Measurements from ENCODE around the gene CFAP161.

The CFAP161 gene

GRCh38 chr15:81146466-81146865 is 12.4 kb downstream of the CFAP161 start:
- no peaks in the 10 kb centered on the region for H4K20me1 ChIP-seq (ENCODE audit: insufficient read depth, low read length)

GRCh38 chr15:81151389-81151788 is 17.3 kb downstream of the CFAP161 start:
- no peak overlapping the region for H3K4me3 ChIP-seq (ENCODE audit: low read depth, low read length, poor library complexity, severe bottlenecking)
- H2AFZ ChIP-seq (ENCODE audit: low read length) = no peak overlapping the region
- no peaks in the 10 kb centered on the region for H4K20me1 ChIP-seq (ENCODE audit: insufficient read depth, low read length)
- no peak overlapping the region for H3K27ac ChIP-seq (ENCODE audit: low read depth, low read length, poor library complexity, severe bottlenecking)
- no peaks in the 10 kb centered on the region for H3F3A ChIP-seq (ENCODE audit: insufficient read depth, low read length)
- H3K9ac ChIP-seq (ENCODE audit: low read length) = no peak overlapping the region
- TF ChIP-seq EZH2 (IDR thresholded peaks at IDR 0.05; ENCODE audit: borderline replicate concordance, low read length) (no peak), CTCF (IDR thresholded peaks at IDR 0.05; ENCODE audit: low read length) (no peak)
- H3K4me2 ChIP-seq (ENCODE audit: low read length) = no peak overlapping the region
- H3K27me3 ChIP-seq (ENCODE audit: insufficient read depth, low read length) = no peaks in the 10 kb centered on the region
- H3K79me2 ChIP-seq (ENCODE audit: insufficient read depth, low read length) = no peaks in the 10 kb centered on the region
- H3K36me3 ChIP-seq (ENCODE audit: insufficient read depth, low read length) = no peaks in the 10 kb centered on the region
- no peaks in the 10 kb centered on the region for H3K9me2 ChIP-seq (ENCODE audit: low read depth, low read length)
- no peaks in the 10 kb centered on the region for H3K4me1 ChIP-seq (ENCODE audit: insufficient read depth, low read length, severe bottlenecking)
- H3K9me3 ChIP-seq (ENCODE audit: low read length) = no peaks in the 10 kb centered on the region

More at GRCh38 chr15:81146466-81146865, 12.4 kb downstream of the CFAP161 start:
- Histone ChIP-seq H3K9me2 (ENCODE audit: low read depth, low read length) (no peaks in the 10 kb centered on the region), H3K4me2 (ENCODE audit: low read length) (no peak overlapping the region), H3K9me3 (ENCODE audit: low read length) (no peaks in the 10 kb centered on the region), H3K4me1 (ENCODE audit: insufficient read depth, low read length, severe bottlenecking) (no peaks in the 10 kb centered on the region), H3K79me2 (ENCODE audit: insufficient read depth, low read length) (no peaks in the 10 kb centered on the region), H2AFZ (ENCODE audit: low read length) (no peak overlapping the region), H3K9ac (ENCODE audit: low read length) (no peak overlapping the region), H3K36me3 (ENCODE audit: insufficient read depth, low read length) (no peaks in the 10 kb centered on the region), H3K27ac (ENCODE audit: low read depth, low read length, poor library complexity, severe bottlenecking) (no peak overlapping the region), H3K27me3 (ENCODE audit: insufficient read depth, low read length) (no peaks in the 10 kb centered on the region), H3K4me3 (ENCODE audit: low read depth, low read length, poor library complexity, severe bottlenecking) (no peak overlapping the region), H3F3A (ENCODE audit: insufficient read depth, low read length) (no peaks in the 10 kb centered on the region)
- TF ChIP-seq CTCF (IDR thresholded peaks at IDR 0.05; ENCODE audit: low read length) (no peak), EZH2 (IDR thresholded peaks at IDR 0.05; ENCODE audit: borderline replicate concordance, low read length) (no peak)

- TF ChIP-seq EZH2 (IDR thresholded peaks at IDR 0.05; ENCODE audit: borderline replicate concordance, low read length) (no peak), CTCF (IDR thresholded peaks at IDR 0.05; ENCODE audit: low read length) (no peak; the same call in 1 of the 2 replicates)
- H4K20me1 ChIP-seq (ENCODE audit: insufficient read depth, low read length) = no peaks in the 10 kb centered on the region
These were observed 18.3 kb downstream of the CFAP161 start for GRCh38 chr15:81152339-81152738.

More at GRCh38 chr15:81152339-81152738, 18.3 kb downstream of the CFAP161 start:
- no peak overlapping the region for H3K9ac ChIP-seq (ENCODE audit: low read length)
- H3F3A ChIP-seq (ENCODE audit: insufficient read depth, low read length) = no peaks in the 10 kb centered on the region
- no peaks in the 10 kb centered on the region for H3K79me2 ChIP-seq (ENCODE audit: insufficient read depth, low read length)
- H3K36me3 ChIP-seq (ENCODE audit: insufficient read depth, low read length) = no peaks in the 10 kb centered on the region
- H3K27me3 ChIP-seq (ENCODE audit: insufficient read depth, low read length) = no peaks in the 10 kb centered on the region
- H3K4me3 ChIP-seq (ENCODE audit: low read depth, low read length, poor library complexity, severe bottlenecking) = no peak overlapping the region
- no peak overlapping the region for H2AFZ ChIP-seq (ENCODE audit: low read length)
- no peaks in the 10 kb centered on the region for H3K9me3 ChIP-seq (ENCODE audit: low read length)
- H3K9me2 ChIP-seq (ENCODE audit: low read depth, low read length) = no peaks in the 10 kb centered on the region
- H3K4me1 ChIP-seq (ENCODE audit: insufficient read depth, low read length, severe bottlenecking) = no peaks in the 10 kb centered on the region
- no peak overlapping the region for H3K4me2 ChIP-seq (ENCODE audit: low read length)
- H3K27ac ChIP-seq (ENCODE audit: low read depth, low read length, poor library complexity, severe bottlenecking) = no peak overlapping the region

Measured in OCI-LY1 (cell line).